ENCODE measurements around the gene ASTN1.

Gene ASTN1

GRCh38 chr1:176837708-176838107 lies 326.8 kb downstream of the ASTN1 start:
- no peak for DNase-seq (ENCODE audit: low spot score)

- no peak for DNase-seq (ENCODE audit: low spot score)
Observed at GRCh38 chr1:176831150-176831549, 333.4 kb downstream of the ASTN1 start.

DNA sequence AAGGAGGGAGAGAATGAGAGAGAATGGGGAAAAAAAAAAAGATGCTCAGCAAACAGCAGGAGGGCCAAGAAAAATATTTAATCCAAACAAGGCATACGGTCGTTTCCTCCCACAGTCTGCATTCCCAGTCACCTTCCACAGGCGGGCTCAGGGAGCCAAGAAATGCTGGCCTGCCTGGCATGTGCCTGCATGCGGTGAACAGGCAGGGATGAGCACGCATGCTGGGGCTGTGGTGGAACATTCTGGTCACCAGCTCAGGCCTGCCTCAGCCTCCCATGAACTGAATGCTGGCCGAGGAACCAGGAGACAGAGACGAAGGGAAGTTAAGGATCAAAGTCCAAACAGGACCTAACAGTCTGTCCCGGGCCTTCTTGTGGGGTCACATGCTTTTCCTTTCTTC lies 335.3 kb downstream of the ASTN1 start:
- DNase-seq (ENCODE audit: low spot score): no peak

DNA sequence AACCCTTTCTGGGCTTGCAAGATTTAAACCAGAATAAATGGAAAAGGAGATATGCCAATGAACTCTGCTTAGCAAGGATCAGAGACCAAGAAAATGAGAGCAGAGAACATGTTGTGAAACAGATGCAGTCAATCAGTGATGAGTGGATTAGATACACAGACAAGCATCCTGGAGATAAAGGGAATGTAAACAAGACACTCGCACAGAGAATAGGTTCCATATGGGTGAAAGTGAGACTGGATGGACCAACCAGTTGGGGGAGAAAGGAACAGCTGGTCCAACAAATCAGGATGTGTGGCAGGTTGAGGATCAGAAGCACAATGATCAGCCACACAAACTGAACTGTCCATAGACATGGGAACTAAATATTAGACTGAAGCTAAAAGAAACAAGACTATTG lies 338.2 kb downstream of the ASTN1 start:
- no peak for DNase-seq (ENCODE audit: low spot score)

- DNase-seq (ENCODE audit: low spot score): no peak
Observed at GRCh38 chr1:176820391-176821031, 344.0 kb downstream of the ASTN1 start.

GRCh38 chr1:176816232-176816631 lies 348.3 kb downstream of the ASTN1 start:
- DNase-seq (ENCODE audit: low spot score): no peak

DNA sequence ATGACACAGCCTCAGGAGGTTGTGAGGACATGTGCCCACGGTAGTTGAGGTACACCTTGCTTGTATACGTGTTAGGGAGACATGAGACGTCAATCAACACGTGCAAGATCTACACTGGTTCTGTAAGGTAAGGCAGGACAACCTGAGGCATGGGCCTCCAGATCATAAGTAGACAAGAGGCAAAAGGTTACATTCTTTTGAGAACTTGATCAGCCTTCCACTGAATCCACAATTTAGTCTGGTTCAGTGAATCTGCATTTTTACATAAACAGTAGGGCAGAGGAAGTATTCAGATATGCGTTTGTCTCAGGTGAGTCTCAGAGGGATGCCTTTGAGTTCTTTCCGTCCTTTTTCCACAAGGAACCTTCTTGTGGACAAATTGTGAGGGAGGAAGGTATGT lies 348.9 kb downstream of the ASTN1 start:
- DNase-seq (ENCODE audit: low spot score): no peak

GRCh38 chr1:176811511-176812288 lies 352.8 kb downstream of the ASTN1 start:
- DNase-seq (ENCODE audit: low spot score): no peak

DNA sequence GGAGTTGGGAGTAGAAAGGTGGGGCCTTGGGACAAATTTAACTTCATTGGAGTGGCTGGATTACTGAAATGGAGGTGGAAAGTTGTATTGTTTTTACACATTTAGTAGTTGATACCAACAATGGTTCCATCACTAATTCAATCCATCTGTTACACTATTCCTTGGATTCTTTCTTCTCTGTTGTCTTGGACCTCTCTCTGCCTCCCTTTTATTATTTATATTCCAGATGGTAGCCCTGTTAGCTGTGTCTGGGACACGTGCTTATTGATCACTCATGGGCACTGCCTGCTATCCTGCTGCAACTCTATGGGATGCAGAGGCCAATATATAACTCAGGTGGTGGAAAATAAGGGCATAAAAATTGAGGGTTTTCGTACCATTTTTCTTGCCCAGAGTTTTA lies 355.2 kb downstream of the ASTN1 start:
- no peak for DNase-seq (ENCODE audit: low spot score)

Measured in putamen (tissue), 1 donor.